WTC11 (cell line): ENCODE measurements around the gene CRYGS. TPM values are rescaled to one million over a fixed set of nuclear protein-coding genes. Genes with fewer than 3 reads are reported as not detected.

Experiments used
- AFF4 ChIP-seq: sonication (generic); formaldehyde crosslinking; IDR thresholded peaks from 2 replicates; pipeline ENCODE4 v1.8.1; 2023; ENCODE audit warnings: mild to moderate bottlenecking, missing genetic modification reagents, borderline replicate concordance
- ELF4 ChIP-seq: sonication (generic); formaldehyde crosslinking; IDR thresholded peaks from 2 replicates; pipeline ENCODE4 v1.8.1; 2022; ENCODE audit warnings: low read depth, mild to moderate bottlenecking, moderate library complexity, missing genetic modification reagents
- EMX1 ChIP-seq: fragments of 250-450 bp; sonication (Bioruptor Pico); IDR thresholded peaks from 2 replicates; pipeline ENCODE4 v1.8.0; 2021; ENCODE audit warnings: mild to moderate bottlenecking
- MXD4 ChIP-seq: fragments of 250-450 bp; sonication (Bioruptor Pico); IDR thresholded peaks from 2 replicates; pipeline ENCODE4 v1.8.0; 2021; ENCODE audit warnings: mild to moderate bottlenecking, moderate library complexity, borderline replicate concordance
- TCF7 ChIP-seq: sonication (generic); formaldehyde crosslinking; IDR thresholded peaks from 2 replicates; pipeline ENCODE4 v1.8.0; 2022; ENCODE audit warnings: mild to moderate bottlenecking, low read depth, missing genetic modification reagents, moderate library complexity
- ZNF121 ChIP-seq: sonication (generic); formaldehyde crosslinking; IDR thresholded peaks from 2 replicates; pipeline ENCODE4 v1.8.0; 2023; ENCODE audit warnings: missing genetic modification reagents
- ZNF281 ChIP-seq: sonication (generic); formaldehyde crosslinking; IDR thresholded peaks from 2 replicates; pipeline ENCODE4 v1.8.0; 2023; ENCODE audit warnings: mild to moderate bottlenecking, missing genetic modification reagents
- ZNF317 ChIP-seq: sonication (generic); formaldehyde crosslinking; IDR thresholded peaks from 2 replicates; pipeline ENCODE4 v1.8.1; 2023; ENCODE audit warnings: low read depth, mild to moderate bottlenecking, moderate library complexity, missing genetic modification reagents, borderline replicate concordance
- total RNA-seq: library from RNA; stranded (reverse); gene quantifications from 3 replicates; pipeline ENCODE4 v1.2.3, GENCODE V29; 2021
- TF ChIP-seq, protein P1 (sequence below): sonication (generic); formaldehyde crosslinking; IDR thresholded peaks from 2 replicates; pipeline ENCODE4 v1.8.1; 2022; ENCODE audit warnings: low read depth, missing genetic modification reagents, borderline replicate concordance
- TF ChIP-seq, protein P2 (sequence below): sonication (generic); formaldehyde crosslinking; IDR thresholded peaks from 2 replicates; pipeline ENCODE4 v1.8.1; 2023; ENCODE audit warnings: mild to moderate bottlenecking, missing genetic modification reagents, moderate library complexity
- TF ChIP-seq, protein P3 (sequence below): sonication (generic); formaldehyde crosslinking; IDR thresholded peaks from 2 replicates; pipeline ENCODE4 v1.8.1; 2022; ENCODE audit warnings: missing genetic modification reagents, borderline replicate concordance
- TF ChIP-seq, protein P4 (sequence below): sonication (generic); formaldehyde crosslinking; conservative IDR thresholded peaks from 2 replicates; pipeline ENCODE4 v1.8.1; 2023; ENCODE audit warnings: mild to moderate bottlenecking, low read depth, missing genetic modification reagents, moderate library complexity
- TF ChIP-seq, protein P5 (sequence below): sonication (generic); formaldehyde crosslinking; IDR thresholded peaks from 2 replicates; pipeline ENCODE4 v1.8.0; 2023; ENCODE audit warnings: missing genetic modification reagents, mild to moderate bottlenecking, borderline replicate concordance

CRYGS gene
- total RNA-seq, 1 experiment from 2014 or later = 1.7 TPM

DNA sequence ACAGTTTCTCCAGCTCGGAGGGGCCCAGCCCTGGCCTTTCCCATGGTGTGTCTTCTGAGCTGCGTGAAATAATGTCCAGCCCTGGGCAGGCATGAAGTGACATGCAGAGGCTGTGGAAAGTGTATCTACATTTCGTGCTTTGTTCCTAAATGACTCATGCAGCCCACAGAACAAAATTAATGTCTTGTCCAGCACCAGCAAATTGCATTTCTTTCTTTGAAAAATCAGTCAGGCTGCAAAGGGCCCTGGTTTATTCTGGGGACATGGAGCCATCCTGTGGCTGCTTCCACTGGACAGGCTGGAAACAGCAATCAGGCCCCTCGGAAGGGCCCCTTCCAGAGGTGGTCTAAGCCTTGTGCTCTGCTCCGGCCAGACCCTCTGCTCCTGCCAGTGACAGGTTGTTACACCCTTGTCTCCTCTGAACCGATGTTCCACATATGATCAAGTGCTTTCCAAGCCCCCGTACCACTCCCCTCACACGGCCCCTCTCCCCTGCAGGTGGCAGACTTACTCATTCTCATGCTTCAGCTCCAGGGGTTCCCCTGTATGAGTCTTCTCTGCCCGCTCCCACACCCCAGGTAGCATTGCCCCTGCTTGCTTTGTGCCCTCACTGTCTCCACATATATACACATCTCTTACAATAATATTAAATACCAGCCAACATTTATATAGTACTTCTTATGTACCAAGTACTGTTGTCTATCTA lies 33.7 kb downstream of the CRYGS start (continued):
- TF ChIP-seq, protein P1, sequence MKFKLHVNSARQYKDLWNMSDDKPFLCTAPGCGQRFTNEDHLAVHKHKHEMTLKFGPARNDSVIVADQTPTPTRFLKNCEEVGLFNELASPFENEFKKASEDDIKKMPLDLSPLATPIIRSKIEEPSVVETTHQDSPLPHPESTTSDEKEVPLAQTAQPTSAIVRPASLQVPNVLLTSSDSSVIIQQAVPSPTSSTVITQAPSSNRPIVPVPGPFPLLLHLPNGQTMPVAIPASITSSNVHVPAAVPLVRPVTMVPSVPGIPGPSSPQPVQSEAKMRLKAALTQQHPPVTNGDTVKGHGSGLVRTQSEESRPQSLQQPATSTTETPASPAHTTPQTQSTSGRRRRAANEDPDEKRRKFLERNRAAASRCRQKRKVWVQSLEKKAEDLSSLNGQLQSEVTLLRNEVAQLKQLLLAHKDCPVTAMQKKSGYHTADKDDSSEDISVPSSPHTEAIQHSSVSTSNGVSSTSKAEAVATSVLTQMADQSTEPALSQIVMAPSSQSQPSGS (CRISPR knock-in tag) = no peak
- TF ChIP-seq, protein P2, sequence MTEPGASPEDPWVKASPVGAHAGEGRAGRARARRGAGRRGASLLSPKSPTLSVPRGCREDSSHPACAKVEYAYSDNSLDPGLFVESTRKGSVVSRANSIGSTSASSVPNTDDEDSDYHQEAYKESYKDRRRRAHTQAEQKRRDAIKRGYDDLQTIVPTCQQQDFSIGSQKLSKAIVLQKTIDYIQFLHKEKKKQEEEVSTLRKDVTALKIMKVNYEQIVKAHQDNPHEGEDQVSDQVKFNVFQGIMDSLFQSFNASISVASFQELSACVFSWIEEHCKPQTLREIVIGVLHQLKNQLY (CRISPR knock-in tag) = no peak
- TF ChIP-seq ZNF121 (CRISPR knock-in tag) (no peak), AFF4 (CRISPR knock-in tag) (no peak), TCF7 (CRISPR knock-in tag) (no peak), EMX1 (CRISPR knock-in tag) (no peak), MXD4 (no peak), ELF4 (no peak), ZNF317 (CRISPR knock-in tag) (no peak), ZNF281 (CRISPR knock-in tag) (no peak)
- TF ChIP-seq, protein P3, sequence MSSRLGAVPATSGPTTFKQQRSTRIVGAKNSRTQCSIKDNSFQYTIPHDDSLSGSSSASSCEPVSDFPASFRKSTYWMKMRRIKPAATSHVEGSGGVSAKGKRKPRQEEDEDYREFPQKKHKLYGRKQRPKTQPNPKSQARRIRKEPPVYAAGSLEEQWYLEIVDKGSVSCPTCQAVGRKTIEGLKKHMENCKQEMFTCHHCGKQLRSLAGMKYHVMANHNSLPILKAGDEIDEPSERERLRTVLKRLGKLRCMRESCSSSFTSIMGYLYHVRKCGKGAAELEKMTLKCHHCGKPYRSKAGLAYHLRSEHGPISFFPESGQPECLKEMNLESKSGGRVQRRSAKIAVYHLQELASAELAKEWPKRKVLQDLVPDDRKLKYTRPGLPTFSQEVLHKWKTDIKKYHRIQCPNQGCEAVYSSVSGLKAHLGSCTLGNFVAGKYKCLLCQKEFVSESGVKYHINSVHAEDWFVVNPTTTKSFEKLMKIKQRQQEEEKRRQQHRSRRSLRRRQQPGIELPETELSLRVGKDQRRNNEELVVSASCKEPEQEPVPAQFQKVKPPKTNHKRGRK = no peak
- TF ChIP-seq, protein P4, sequence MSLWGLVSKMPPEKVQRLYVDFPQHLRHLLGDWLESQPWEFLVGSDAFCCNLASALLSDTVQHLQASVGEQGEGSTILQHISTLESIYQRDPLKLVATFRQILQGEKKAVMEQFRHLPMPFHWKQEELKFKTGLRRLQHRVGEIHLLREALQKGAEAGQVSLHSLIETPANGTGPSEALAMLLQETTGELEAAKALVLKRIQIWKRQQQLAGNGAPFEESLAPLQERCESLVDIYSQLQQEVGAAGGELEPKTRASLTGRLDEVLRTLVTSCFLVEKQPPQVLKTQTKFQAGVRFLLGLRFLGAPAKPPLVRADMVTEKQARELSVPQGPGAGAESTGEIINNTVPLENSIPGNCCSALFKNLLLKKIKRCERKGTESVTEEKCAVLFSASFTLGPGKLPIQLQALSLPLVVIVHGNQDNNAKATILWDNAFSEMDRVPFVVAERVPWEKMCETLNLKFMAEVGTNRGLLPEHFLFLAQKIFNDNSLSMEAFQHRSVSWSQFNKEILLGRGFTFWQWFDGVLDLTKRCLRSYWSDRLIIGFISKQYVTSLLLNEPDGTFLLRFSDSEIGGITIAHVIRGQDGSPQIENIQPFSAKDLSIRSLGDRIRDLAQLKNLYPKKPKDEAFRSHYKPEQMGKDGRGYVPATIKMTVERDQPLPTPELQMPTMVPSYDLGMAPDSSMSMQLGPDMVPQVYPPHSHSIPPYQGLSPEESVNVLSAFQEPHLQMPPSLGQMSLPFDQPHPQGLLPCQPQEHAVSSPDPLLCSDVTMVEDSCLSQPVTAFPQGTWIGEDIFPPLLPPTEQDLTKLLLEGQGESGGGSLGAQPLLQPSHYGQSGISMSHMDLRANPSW (CRISPR knock-in tag) = no peak
- TF ChIP-seq, protein P5, sequence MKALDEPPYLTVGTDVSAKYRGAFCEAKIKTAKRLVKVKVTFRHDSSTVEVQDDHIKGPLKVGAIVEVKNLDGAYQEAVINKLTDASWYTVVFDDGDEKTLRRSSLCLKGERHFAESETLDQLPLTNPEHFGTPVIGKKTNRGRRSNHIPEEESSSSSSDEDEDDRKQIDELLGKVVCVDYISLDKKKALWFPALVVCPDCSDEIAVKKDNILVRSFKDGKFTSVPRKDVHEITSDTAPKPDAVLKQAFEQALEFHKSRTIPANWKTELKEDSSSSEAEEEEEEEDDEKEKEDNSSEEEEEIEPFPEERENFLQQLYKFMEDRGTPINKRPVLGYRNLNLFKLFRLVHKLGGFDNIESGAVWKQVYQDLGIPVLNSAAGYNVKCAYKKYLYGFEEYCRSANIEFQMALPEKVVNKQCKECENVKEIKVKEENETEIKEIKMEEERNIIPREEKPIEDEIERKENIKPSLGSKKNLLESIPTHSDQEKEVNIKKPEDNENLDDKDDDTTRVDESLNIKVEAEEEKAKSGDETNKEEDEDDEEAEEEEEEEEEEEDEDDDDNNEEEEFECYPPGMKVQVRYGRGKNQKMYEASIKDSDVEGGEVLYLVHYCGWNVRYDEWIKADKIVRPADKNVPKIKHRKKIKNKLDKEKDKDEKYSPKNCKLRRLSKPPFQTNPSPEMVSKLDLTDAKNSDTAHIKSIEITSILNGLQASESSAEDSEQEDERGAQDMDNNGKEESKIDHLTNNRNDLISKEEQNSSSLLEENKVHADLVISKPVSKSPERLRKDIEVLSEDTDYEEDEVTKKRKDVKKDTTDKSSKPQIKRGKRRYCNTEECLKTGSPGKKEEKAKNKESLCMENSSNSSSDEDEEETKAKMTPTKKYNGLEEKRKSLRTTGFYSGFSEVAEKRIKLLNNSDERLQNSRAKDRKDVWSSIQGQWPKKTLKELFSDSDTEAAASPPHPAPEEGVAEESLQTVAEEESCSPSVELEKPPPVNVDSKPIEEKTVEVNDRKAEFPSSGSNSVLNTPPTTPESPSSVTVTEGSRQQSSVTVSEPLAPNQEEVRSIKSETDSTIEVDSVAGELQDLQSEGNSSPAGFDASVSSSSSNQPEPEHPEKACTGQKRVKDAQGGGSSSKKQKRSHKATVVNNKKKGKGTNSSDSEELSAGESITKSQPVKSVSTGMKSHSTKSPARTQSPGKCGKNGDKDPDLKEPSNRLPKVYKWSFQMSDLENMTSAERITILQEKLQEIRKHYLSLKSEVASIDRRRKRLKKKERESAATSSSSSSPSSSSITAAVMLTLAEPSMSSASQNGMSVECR (CRISPR knock-in tag) = no peak
